PC-3 (cell line): Measurements from ENCODE around the gene DHRS11.

Experiments
- CTCF ChIP-seq: fragments of 300-600 bp; sonication (generic); conservative IDR thresholded peaks from 2 replicates; pipeline ENCODE4 v1.5.1; 2017; ENCODE audit warnings: antibody characterized with exemption, low read depth, mild to moderate bottlenecking, low read length
- EZH2 ChIP-seq: fragments of 300-600 bp; sonication (generic); IDR thresholded peaks from one replicate; pipeline ENCODE4 v1.6.1; 2017; ENCODE audit warnings: antibody characterized with exemption, mild to moderate bottlenecking, low read length; ENCODE audit not compliant: unreplicated experiment
- EZH2phosphoT487 ChIP-seq: fragments of 300-600 bp; sonication (generic); IDR thresholded peaks from 2 replicates; pipeline ENCODE4 v1.6.1; 2018; ENCODE audit warnings: mild to moderate bottlenecking, antibody characterized with exemption, low read length, borderline replicate concordance

- TF ChIP-seq CTCF (no peak), EZH2 (no peak), EZH2phosphoT487 (no peak)
Measured at GRCh38 chr17:36546418-36547093, 45.1 kb upstream of the DHRS11 start.
